OCI-LY3 (cell line): ENCODE measurements around the gene CTNNA3.

Source experiments
- H2AFZ ChIP-seq: fragments of 200-600, 300-600 bp; shearing (Covaris generic); 2 replicates; pipeline ENCODE4 v1.6.0; 2014; ENCODE audit warnings: antibody characterized with exemption, low read depth, low read length
- H3K27ac ChIP-seq: fragments of 200-600, 300-600 bp; sonication (generic); 2 replicates; pipeline ENCODE4 v1.5.1; 2014; ENCODE audit warnings: mild to moderate bottlenecking, low read length, moderate library complexity, mixed read lengths
- H3K27me3 ChIP-seq: fragments of 200-600, 300-600 bp; sonication (generic); 2 replicates; pipeline ENCODE4 v1.6.1; 2014; ENCODE audit warnings: low read depth, low read length, mixed read lengths
- H3K36me3 ChIP-seq: fragments of 200-600, 300-600 bp; sonication (generic); replicated peaks from 2 replicates; pipeline ENCODE3; 2014; ENCODE audit warnings: low read depth, low read length, mixed read lengths
- H3K4me1 ChIP-seq: fragments of 300-600, 200-600 bp; sonication (generic); 2 replicates; pipeline ENCODE4 v1.6.1; 2014; ENCODE audit warnings: low read length, mixed read lengths
- H3K4me2 ChIP-seq: fragments of 200-600, 300-600 bp; sonication (generic); 2 replicates; pipeline ENCODE4 v1.6.1; 2014; ENCODE audit warnings: low read length, mixed read lengths
- H3K4me3 ChIP-seq: fragments of 300-600, 200-600 bp; sonication (generic); 2 replicates; pipeline ENCODE4 v1.5.1; 2014; ENCODE audit warnings: antibody characterized with exemption, mild to moderate bottlenecking, low read length, moderate library complexity
- H3K79me2 ChIP-seq: fragments of 300-600, 200-600 bp; shearing (Covaris generic); 2 replicates; pipeline ENCODE4 v1.6.1; 2014; ENCODE audit warnings: mild to moderate bottlenecking, low read length, mixed read lengths
- H3K9ac ChIP-seq: fragments of 300-600, 200-600 bp; shearing (Covaris generic); 2 replicates; pipeline ENCODE4 v1.6.0; 2014; ENCODE audit warnings: mild to moderate bottlenecking, low read length, moderate library complexity
- H3K9me3 ChIP-seq: fragments of 200-600, 300-600 bp; shearing (Covaris generic); 2 replicates; pipeline ENCODE4 v1.6.1; 2014; ENCODE audit warnings: low read length, mixed read lengths; ENCODE audit not compliant: insufficient read depth
- H4K20me1 ChIP-seq: fragments of 200-600, 300-600 bp; sonication (generic); 2 replicates; pipeline ENCODE4 v1.6.1; 2016; ENCODE audit warnings: low read length, mixed read lengths; ENCODE audit not compliant: insufficient read depth
- EZH2phosphoT487 ChIP-seq: fragments of 200-600 bp; shearing (Covaris generic); IDR thresholded peaks from 2 replicates; pipeline ENCODE4 v1.6.1; 2018; ENCODE audit warnings: antibody characterized with exemption, mixed run types, low read depth
- TF ChIP-seq, protein P1 (sequence below): fragments of 200-600, 300-600 bp; sonication (generic); IDR thresholded peaks from 2 replicates; pipeline ENCODE4 v1.5.1; 2014; ENCODE audit warnings: antibody characterized with exemption, low read length, low read depth

The CTNNA3 gene

DNA sequence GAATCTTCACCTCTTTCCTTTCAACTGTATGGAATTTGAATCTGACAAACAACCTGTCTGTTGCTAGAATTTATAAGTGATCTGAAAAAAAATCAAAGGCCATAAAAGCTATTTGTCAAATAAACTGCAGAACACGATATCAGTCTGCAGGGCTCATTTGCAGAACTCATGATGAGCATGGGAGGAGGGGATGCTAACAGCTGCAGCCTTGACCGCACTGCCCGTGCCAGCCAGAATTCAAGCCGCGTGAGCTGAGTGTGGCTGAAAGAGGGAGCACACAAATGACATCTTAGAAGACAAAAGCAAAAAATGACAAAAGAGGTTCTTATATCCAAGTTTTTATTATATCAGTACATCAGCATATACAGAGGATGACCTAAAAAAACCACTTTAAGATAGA lies 754.5 kb downstream of the CTNNA3 start:
- Histone ChIP-seq H3K4me2 (no peak overlapping the region), H3K4me1 (no peaks in the 10 kb centered on the region), H4K20me1 (no peaks in the 10 kb centered on the region), H3K79me2 (no peaks in the 10 kb centered on the region), H3K9me3 (no peaks in the 10 kb centered on the region), H3K9ac (no peak overlapping the region), H3K27ac (no peak overlapping the region), H2AFZ (no peak overlapping the region), H3K36me3 (no peaks in the 10 kb centered on the region), H3K27me3 (no peaks in the 10 kb centered on the region), H3K4me3 (no peak overlapping the region)
- TF ChIP-seq, protein P1, sequence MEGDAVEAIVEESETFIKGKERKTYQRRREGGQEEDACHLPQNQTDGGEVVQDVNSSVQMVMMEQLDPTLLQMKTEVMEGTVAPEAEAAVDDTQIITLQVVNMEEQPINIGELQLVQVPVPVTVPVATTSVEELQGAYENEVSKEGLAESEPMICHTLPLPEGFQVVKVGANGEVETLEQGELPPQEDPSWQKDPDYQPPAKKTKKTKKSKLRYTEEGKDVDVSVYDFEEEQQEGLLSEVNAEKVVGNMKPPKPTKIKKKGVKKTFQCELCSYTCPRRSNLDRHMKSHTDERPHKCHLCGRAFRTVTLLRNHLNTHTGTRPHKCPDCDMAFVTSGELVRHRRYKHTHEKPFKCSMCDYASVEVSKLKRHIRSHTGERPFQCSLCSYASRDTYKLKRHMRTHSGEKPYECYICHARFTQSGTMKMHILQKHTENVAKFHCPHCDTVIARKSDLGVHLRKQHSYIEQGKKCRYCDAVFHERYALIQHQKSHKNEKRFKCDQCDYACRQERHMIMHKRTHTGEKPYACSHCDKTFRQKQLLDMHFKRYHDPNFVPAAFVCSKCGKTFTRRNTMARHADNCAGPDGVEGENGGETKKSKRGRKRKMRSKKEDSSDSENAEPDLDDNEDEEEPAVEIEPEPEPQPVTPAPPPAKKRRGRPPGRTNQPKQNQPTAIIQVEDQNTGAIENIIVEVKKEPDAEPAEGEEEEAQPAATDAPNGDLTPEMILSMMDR = no peak
- TF ChIP-seq EZH2phosphoT487 = no peak

DNA sequence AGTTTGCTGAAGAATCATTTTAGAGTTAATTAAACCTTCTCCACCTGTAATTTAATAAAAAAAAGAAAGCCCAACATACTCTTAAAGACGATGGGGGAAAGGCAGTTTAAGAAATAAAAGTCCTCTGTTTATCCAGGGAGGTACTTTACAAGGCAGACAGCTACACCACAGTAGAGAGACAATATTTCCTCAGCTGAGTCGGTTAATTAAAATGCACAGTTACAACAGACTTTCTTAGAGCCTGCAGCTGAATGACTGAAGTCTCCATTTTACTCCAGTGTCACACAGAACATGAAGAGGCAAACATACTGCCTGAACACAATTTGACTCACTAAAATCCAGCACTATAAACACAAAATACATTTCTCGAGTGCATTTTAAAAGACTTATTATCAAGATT lies 755.0 kb downstream of the CTNNA3 start:
- no peaks in the 10 kb centered on the region for H3K79me2 ChIP-seq
- H3K36me3 ChIP-seq = no peaks in the 10 kb centered on the region
- H3K9me3 ChIP-seq = no peaks in the 10 kb centered on the region
- no peaks in the 10 kb centered on the region for H3K4me1 ChIP-seq
- H3K4me3 ChIP-seq = no peak overlapping the region
- H3K27me3 ChIP-seq = no peaks in the 10 kb centered on the region
- no peaks in the 10 kb centered on the region for H4K20me1 ChIP-seq
- H3K9ac ChIP-seq = no peak overlapping the region
- H3K4me2 ChIP-seq = no peak overlapping the region
- H3K27ac ChIP-seq = no peak overlapping the region
- no peak overlapping the region for H2AFZ ChIP-seq
- TF ChIP-seq EZH2phosphoT487 = no peak
- TF ChIP-seq, protein P1 = no peak

DNA sequence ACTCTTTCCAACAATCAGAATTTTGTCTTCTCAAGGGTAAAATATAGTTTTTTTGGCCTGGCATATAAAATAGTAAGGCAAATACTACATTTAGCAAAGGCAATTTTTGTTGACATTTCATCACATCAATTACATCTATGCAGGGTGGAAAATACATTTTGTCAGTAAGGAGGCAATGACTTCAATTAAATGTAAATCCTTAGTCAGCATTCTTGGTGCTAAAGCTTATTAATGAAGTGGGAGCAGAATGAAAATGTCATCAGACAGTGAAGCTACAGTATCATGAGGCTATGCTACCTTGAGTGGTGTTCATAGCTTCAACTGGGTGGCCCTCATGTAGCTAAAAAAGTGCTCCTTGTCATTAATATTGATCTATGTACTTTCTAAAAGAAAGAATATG lies 761.3 kb downstream of the CTNNA3 start:
- Histone ChIP-seq H3K79me2 (no peaks in the 10 kb centered on the region), H3K9ac (no peak overlapping the region), H3K36me3 (no peaks in the 10 kb centered on the region), H3K27ac (no peak overlapping the region), H3K4me1 (no peaks in the 10 kb centered on the region), H2AFZ (no peak overlapping the region), H3K4me3 (no peak overlapping the region), H3K4me2 (no peak overlapping the region), H4K20me1 (no peaks in the 10 kb centered on the region), H3K27me3 (no peaks in the 10 kb centered on the region), H3K9me3 (no peaks in the 10 kb centered on the region)
- TF ChIP-seq, protein P1 = no peak
- no peak for TF ChIP-seq EZH2phosphoT487

DNA sequence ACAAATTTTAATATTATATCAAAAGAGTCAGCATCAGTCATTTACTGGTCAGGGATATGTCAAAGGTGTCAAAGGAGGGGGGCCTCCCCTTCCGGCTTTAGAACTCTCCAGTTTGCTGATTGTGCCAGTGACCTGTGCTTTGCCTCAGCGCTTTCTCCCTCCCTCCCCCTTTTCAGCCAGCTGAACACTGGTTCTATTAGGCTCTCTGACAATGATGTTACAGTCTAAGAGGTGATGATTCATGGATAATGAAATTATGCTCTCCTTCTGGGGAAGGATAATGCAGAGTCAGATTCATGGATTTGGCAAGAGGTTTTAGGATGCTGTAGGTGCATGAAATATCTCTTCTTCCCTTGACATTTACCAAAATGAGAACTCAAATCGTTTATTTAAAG lies 764.0 kb downstream of the CTNNA3 start:
- no peak overlapping the region for H3K4me3 ChIP-seq
- H3K36me3 ChIP-seq = no peaks in the 10 kb centered on the region
- no peaks in the 10 kb centered on the region for H3K9me3 ChIP-seq
- H3K9ac ChIP-seq = no peak overlapping the region
- TF ChIP-seq EZH2phosphoT487 = no peak
- TF ChIP-seq, protein P1 = no peak
- no peaks in the 10 kb centered on the region for H3K79me2 ChIP-seq
- H3K4me1 ChIP-seq = no peaks in the 10 kb centered on the region
- H3K27me3 ChIP-seq = peaks cover 6% of the 10 kb centered on the region
- no peaks in the 10 kb centered on the region for H4K20me1 ChIP-seq
- H3K27ac ChIP-seq = no peak overlapping the region
- H2AFZ ChIP-seq = no peak overlapping the region
- no peak overlapping the region for H3K4me2 ChIP-seq
